AG09319 (cell line): ENCODE measurements around the gene PHKB.

Experiments used
- DNase-seq: peaks from one replicate; pipeline ENCODE4 v3.0.0-alpha.2; 2010; ENCODE audit warnings: low read depth; ENCODE audit errors: extremely low read depth
- CTCF ChIP-seq: IDR thresholded peaks from 2 replicates; pipeline ENCODE4 v1.5.1; 2011; ENCODE audit warnings: low read depth, mild to moderate bottlenecking, inconsistent platforms, low read length, moderate library complexity

The PHKB gene

GRCh38 chr16:47578033-47578432 is 116.9 kb downstream of the PHKB start:
- TF ChIP-seq CTCF: no peak
- no peak for DNase-seq

GRCh38 chr16:47578573-47578972 is 117.4 kb downstream of the PHKB start:
- no peak for TF ChIP-seq CTCF
- DNase-seq: no peak

GRCh38 chr16:47581114-47581513 is 120.0 kb downstream of the PHKB start:
- no peak for DNase-seq
- no peak for TF ChIP-seq CTCF

- no peak for TF ChIP-seq CTCF
- DNase-seq: no peak
Observed at GRCh38 chr16:47584464-47585225, 123.5 kb downstream of the PHKB start.

GRCh38 chr16:47586121-47586520 is 125.0 kb downstream of the PHKB start:
- DNase-seq: no peak
- no peak for TF ChIP-seq CTCF

GRCh38 chr16:47590472-47590871 is 129.3 kb downstream of the PHKB start:
- TF ChIP-seq CTCF: no peak
- no peak for DNase-seq

- TF ChIP-seq CTCF: no peak
- DNase-seq: no peak
Observed at GRCh38 chr16:47592232-47592631, 131.1 kb downstream of the PHKB start.
